GM12872 (cell line): Measurements from ENCODE around the gene TGM2.

ENCODE experiments used
- CTCF ChIP-seq: IDR thresholded peaks from 3 replicates; pipeline ENCODE4 v1.5.1; 2011; ENCODE audit warnings: low read depth, mild to moderate bottlenecking, low read length, moderate library complexity; ENCODE audit not compliant: insufficient read depth

The TGM2 gene

DNA sequence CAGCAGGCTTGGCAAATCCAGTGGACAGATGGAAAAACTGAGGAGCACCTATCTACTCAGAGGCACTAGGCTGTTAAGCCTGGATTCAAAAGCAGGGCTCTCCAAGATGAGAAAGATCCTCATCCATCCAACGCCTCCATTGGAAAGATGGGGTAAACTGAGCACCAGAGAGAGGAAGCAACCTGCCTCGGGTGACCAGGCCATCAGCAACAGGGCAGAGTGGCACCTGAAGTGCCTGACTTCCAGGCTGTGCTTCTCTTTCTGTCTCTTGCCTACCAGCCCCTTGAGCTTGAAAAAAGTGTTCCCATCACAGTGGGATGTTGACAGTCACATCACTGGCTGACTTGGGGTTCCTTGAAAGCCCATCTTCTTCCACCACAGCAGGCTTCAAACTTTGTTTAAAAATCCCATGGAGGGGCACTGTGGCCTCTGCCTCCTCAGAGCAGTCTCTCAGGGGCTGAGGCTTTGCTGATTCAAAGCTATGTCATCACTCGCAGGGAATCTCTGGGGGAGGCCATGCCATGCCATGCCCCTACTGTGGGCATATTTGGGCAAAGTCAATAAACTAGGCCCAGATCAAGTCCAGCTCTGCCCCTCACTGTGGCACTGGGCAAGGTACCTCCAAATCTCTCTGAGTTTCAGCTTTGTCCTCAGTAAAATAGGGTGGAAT lies 44.8 kb upstream of the TGM2 start:
- no peak for TF ChIP-seq CTCF

GRCh38 chr20:38209054-38209675 lies 44.1 kb upstream of the TGM2 start:
- no peak for TF ChIP-seq CTCF

DNA sequence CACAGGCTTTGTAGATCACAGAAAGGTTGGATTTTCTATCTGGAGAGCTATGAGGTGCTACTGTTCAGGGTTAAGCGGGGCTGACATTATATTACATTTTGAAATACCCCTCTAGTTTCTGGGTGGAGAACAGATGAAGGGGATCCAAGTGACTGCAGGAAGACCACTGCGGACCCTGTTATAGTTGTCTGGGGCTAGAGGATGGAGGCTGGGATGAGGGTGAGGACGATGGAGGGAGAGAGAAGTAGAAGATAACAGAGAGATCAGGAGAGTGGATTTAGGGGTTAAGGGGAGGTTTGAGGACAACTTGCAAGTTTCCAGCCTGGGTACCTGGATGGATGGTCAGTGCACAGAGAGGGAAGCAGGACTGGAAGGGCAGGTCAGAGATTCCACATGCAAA lies 43.5 kb upstream of the TGM2 start:
- TF ChIP-seq CTCF = no peak

DNA sequence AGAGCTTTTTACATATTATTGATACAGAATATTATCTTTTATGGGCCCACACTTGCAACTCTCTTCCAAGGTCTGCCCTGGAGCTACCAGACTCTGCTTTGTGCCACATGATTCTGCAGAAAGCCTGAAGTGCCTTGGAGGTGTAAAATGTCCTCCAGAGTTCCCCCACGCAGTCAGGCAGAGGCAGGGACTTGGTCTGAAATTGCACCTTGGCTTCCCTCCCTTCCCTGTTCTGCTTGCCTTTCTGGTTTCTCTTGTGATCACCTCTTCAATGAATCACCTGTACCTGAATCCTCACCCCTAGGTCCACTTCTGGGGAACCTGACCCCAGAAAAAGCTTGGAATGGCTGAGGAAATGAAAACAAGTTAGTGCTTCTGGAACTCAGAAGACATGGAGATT lies 43.0 kb upstream of the TGM2 start:
- TF ChIP-seq CTCF = no peak

GRCh38 chr20:38207621-38208020 lies 42.6 kb upstream of the TGM2 start:
- TF ChIP-seq CTCF = no peak

DNA sequence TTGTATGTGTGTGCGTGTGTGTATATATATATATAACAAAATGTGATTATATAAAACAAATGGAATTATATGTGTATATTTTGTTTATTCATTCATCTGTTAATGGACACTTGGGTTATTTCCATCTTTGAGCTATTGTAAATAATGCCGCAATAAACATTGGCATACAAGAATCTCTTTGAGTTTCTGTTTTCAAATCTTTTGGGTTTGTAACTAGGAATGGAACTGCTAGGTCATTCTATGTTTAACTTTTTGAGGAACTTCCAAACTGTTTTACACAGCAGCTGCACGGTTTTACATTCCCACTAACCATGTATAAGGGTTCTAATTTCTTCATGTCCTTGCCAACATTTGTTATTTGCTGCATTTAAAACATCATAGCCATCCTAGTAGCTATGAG lies 39.9 kb upstream of the TGM2 start:
- no peak for TF ChIP-seq CTCF

- TF ChIP-seq CTCF = no peak
Observed at GRCh38 chr20:38203981-38204357, 38.9 kb upstream of the TGM2 start.
